ENCODE measurements around the gene GPC6.

Gene GPC6

DNA sequence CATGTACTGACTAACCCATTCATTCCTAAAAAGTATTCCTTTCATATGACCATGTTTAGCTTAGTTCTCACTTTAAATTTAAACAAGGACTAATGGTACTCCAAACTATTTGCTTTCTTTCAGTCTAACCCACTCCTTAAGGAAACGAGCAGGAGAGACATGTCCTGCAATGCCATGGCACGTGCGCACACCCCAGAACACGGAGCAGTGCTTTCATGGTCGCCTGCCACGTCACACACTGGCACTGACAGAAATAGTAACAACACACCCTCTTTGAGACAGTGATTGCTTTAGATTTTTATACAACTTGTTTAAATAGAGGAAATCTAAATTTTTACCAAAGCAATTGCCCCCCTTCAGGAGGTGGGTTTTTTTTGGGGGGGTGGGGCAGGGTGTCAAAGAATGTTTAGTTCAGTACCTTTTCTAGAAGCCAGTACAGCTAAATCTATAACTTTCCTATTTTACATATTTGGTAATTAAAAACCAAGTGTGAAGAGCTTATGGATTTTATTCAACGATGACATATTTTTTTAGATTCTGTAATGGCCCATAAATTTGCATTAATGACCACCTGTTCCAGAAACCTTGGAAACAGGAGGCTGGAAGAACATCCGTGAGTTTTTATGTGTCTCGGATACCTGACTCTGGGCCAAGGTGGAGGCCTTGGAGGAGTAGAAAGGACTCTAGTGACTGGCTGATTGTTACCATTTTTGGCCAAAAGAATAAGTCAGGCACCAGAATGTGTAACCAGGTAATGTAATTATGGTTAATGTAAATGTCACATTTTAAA, 1005.7 kb downstream of the GPC6 start:
- no peaks in the 10 kb centered on the region for H3K36me3 ChIP-seq (ENCODE audit: control insufficient read depth, insufficient read depth, low read length)
- 94 to 95% methylated on average over 5 to 8 of the region's 9 CpGs for WGBS, 2 experiments (ENCODE audit: insufficient coverage in 2 of 2)
- no peak overlapping the region for H3K27ac ChIP-seq (ENCODE audit: low read depth, low read length, severe bottlenecking)
- H3K9me3 ChIP-seq (ENCODE audit: control insufficient read depth, low read length), result no peaks in the 10 kb centered on the region
- H3K4me3 ChIP-seq (ENCODE audit: extremely low read depth, insufficient read depth, low read length, poor library complexity, severe bottlenecking), result no peak overlapping the region
- H3K4me1 ChIP-seq (ENCODE audit: control insufficient read depth, insufficient read depth, low read length, poor library complexity, severe bottlenecking), result peaks cover 3% of the 10 kb centered on the region

DNA sequence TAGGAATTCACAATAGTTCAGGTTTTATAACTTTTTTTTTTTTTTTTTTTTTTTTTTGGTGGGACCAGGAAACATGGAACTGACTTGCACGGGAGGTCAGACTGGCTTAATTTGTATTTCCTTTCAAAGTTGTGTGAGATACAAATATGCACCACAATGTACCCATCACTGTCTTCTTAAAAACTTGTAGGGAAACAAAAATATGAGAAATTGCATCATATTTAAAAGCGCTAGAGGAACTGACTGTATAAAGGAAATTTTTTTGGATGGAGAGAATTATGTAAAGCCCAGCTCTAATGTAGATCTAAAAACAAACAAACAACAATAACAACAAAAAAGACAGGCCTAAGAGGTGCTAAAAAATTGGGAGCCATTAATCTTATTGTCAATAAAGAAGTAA, 1006.3 kb downstream of the GPC6 start:
- no peak overlapping the region for H3K4me3 ChIP-seq (ENCODE audit: extremely low read depth, insufficient read depth, low read length, poor library complexity, severe bottlenecking)
- H3K27ac ChIP-seq (ENCODE audit: low read depth, low read length, severe bottlenecking), result no peak overlapping the region
- peaks cover 3% of the 10 kb centered on the region for H3K4me1 ChIP-seq (ENCODE audit: control insufficient read depth, insufficient read depth, low read length, poor library complexity, severe bottlenecking)
- no peaks in the 10 kb centered on the region for H3K9me3 ChIP-seq (ENCODE audit: control insufficient read depth, low read length)
- H3K36me3 ChIP-seq (ENCODE audit: control insufficient read depth, insufficient read depth, low read length), result no peaks in the 10 kb centered on the region
- no CpG with 5 or more reads among the region's 2 CpGs for WGBS, 2 experiments (ENCODE audit: insufficient coverage in 2 of 2)

DNA sequence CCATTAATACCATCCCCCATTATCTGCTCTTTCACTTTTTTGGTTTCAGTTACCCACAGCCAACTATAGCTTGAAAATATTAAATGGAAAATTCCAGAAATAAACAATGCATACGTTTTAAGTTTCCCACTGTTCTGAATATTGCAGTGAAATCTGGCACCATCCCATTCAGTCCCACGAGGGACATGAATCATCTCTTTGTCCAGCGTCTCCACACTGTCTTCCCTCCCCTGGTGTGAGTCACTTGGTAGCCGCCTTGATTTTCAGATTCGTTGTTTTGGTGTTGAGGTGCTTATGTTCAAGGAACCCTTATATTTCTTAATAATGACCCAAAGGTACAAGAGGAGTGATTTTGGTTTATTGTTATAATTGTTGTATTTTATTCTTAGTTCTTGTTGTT, 1006.8 kb downstream of the GPC6 start:
- Histone ChIP-seq H3K4me1 (ENCODE audit: control insufficient read depth, insufficient read depth, low read length, poor library complexity, severe bottlenecking) (peaks cover 3% of the 10 kb centered on the region), H3K4me3 (ENCODE audit: extremely low read depth, insufficient read depth, low read length, poor library complexity, severe bottlenecking) (no peak overlapping the region), H3K27ac (ENCODE audit: low read depth, low read length, severe bottlenecking) (no peak overlapping the region), H3K9me3 (ENCODE audit: control insufficient read depth, low read length) (no peaks in the 10 kb centered on the region), H3K36me3 (ENCODE audit: control insufficient read depth, insufficient read depth, low read length) (no peaks in the 10 kb centered on the region)
- 50 to 74% methylated on average over 2 to 3 of the region's 5 CpGs for WGBS, 2 experiments (ENCODE audit: insufficient coverage in 2 of 2)

DNA sequence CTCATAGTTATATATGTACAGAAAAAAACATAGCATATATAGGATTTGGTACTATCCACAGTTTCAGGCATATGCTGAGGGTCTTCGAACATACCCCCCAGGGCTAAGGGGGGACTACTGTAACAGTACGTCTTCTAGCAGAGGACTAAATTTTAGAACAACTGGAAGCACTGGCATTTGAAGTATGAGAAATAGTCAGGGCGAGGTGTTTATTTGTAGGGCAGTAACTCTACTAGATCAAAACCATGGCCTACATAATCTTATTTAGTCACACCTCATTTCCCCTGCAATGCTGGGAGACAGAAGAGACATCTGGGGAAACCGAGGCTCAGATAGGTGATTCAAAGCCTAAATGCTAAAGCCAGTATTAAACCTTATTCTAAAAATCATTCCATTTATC, 1007.2 kb downstream of the GPC6 start:
- no peaks in the 10 kb centered on the region for H3K9me3 ChIP-seq (ENCODE audit: control insufficient read depth, low read length)
- 83 to 93% methylated on average over 2 of the region's 4 CpGs for WGBS, 2 experiments (ENCODE audit: insufficient coverage in 2 of 2)
- H3K4me1 ChIP-seq (ENCODE audit: control insufficient read depth, insufficient read depth, low read length, poor library complexity, severe bottlenecking), result peaks cover 3% of the 10 kb centered on the region
- no peak overlapping the region for H3K27ac ChIP-seq (ENCODE audit: low read depth, low read length, severe bottlenecking)
- H3K36me3 ChIP-seq (ENCODE audit: control insufficient read depth, insufficient read depth, low read length), result no peaks in the 10 kb centered on the region
- no peak overlapping the region for H3K4me3 ChIP-seq (ENCODE audit: extremely low read depth, insufficient read depth, low read length, poor library complexity, severe bottlenecking)

DNA sequence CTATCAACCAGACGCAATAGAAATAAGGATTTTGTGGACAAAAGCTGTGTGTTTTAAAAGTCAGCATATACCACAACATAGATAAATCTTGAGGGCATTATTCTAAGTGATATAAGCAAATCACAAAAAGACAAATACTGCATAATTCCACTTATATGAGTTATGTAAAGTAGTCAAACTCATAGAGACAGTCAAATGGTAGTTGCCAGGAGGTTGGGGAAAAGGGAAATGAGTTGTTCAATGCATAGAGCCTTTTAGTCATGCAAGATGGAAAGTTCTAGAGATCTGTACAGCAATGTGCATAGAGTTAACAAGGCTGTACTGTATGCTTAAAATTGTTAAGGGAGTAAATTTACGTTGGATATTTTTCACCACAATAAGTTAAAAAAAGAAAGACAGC, 1008.1 kb downstream of the GPC6 start:
- WGBS, 2 experiments (ENCODE audit: insufficient coverage in 2 of 2), result no CpG with 5 or more reads among the region's 2 CpGs
- no peak overlapping the region for H3K4me3 ChIP-seq (ENCODE audit: extremely low read depth, insufficient read depth, low read length, poor library complexity, severe bottlenecking)
- H3K27ac ChIP-seq (ENCODE audit: low read depth, low read length, severe bottlenecking), result no peak overlapping the region
- no peaks in the 10 kb centered on the region for H3K9me3 ChIP-seq (ENCODE audit: control insufficient read depth, low read length)
- H3K36me3 ChIP-seq (ENCODE audit: control insufficient read depth, insufficient read depth, low read length), result no peaks in the 10 kb centered on the region
- peaks cover 3% of the 10 kb centered on the region for H3K4me1 ChIP-seq (ENCODE audit: control insufficient read depth, insufficient read depth, low read length, poor library complexity, severe bottlenecking)

DNA sequence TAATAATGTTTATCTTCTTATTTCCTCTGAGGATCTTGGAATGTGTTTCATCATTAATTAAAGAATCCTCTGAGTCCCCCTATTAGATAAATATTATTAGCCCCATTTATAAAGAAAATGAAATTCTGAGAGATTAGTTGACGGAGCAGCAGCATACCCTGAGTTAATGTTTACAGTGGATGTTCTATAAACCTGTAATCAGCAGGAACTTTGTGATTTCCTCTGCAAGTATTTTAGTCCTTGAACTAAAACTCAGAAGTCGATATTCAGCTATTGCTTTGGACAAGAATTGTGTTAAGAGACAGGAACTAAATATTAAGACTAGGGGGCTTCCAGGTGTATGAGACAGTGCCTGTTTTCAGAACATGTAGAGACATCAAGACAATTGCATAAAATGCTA, 1009.5 kb downstream of the GPC6 start:
- 86 to 88% methylated on average over 1 to 2 of the region's 2 CpGs for WGBS, 2 experiments (ENCODE audit: insufficient coverage in 2 of 2)
- Histone ChIP-seq H3K9me3 (ENCODE audit: control insufficient read depth, low read length) (no peaks in the 10 kb centered on the region), H3K4me1 (ENCODE audit: control insufficient read depth, insufficient read depth, low read length, poor library complexity, severe bottlenecking) (peaks cover 3% of the 10 kb centered on the region), H3K27ac (ENCODE audit: low read depth, low read length, severe bottlenecking) (no peak overlapping the region), H3K36me3 (ENCODE audit: control insufficient read depth, insufficient read depth, low read length) (no peaks in the 10 kb centered on the region), H3K4me3 (ENCODE audit: extremely low read depth, insufficient read depth, low read length, poor library complexity, severe bottlenecking) (no peak overlapping the region)

DNA sequence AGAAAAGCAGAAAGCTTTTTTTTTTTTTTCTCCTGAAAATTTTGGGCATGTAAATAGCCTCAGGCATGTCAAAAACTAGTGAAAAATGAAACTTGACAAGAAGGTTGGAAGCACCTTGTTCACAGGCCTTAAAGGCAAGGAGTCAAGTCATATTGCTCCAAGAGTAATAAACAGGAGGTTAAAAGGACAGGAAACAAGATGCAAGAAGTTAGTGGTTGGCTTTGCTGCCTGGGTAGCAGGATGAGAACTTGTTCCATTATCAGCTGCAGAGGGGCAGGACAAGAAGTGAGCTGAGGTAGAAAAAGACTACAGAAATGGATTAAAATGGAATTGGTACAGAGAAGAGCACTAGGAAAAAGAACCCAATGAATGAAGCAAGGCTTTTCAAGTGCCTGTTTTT, 1010.3 kb downstream of the GPC6 start:
- Histone ChIP-seq H3K27ac (ENCODE audit: low read depth, low read length, severe bottlenecking) (no peak overlapping the region), H3K4me1 (ENCODE audit: control insufficient read depth, insufficient read depth, low read length, poor library complexity, severe bottlenecking) (peaks cover 3% of the 10 kb centered on the region), H3K36me3 (ENCODE audit: control insufficient read depth, insufficient read depth, low read length) (no peaks in the 10 kb centered on the region), H3K4me3 (ENCODE audit: extremely low read depth, insufficient read depth, low read length, poor library complexity, severe bottlenecking) (no peak overlapping the region), H3K9me3 (ENCODE audit: control insufficient read depth, low read length) (no peaks in the 10 kb centered on the region)

DNA sequence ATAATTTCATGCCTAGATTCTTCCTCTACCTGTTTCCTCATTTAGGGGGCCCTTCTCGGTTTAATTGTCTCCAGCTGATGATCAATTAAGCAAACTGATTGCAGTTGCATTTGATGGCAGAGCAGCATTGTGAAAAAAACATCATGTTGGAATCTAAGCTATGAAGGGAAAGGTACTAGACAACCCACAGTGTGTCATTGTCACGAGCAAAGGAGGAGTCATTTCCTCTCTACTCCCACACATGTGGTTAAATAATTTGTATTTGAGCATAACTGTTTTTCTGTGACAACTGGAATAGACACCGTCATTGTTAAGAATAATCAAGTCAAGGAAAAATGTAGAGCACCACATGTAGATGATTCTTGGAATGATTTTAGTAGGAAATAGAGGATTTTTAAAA, 1012.5 kb downstream of the GPC6 start:
- WGBS, 2 experiments (ENCODE audit: insufficient coverage in 2 of 2), result 100% methylated on average over 1 to 2 of the region's 3 CpGs
- no peak overlapping the region for H3K27ac ChIP-seq (ENCODE audit: low read depth, low read length, severe bottlenecking)
- H3K9me3 ChIP-seq (ENCODE audit: control insufficient read depth, low read length), result no peaks in the 10 kb centered on the region
- no peak overlapping the region for H3K4me3 ChIP-seq (ENCODE audit: extremely low read depth, insufficient read depth, low read length, poor library complexity, severe bottlenecking)
- no peaks in the 10 kb centered on the region for H3K36me3 ChIP-seq (ENCODE audit: control insufficient read depth, insufficient read depth, low read length)
- H3K4me1 ChIP-seq (ENCODE audit: control insufficient read depth, insufficient read depth, low read length, poor library complexity, severe bottlenecking), result no peaks in the 10 kb centered on the region

DNA sequence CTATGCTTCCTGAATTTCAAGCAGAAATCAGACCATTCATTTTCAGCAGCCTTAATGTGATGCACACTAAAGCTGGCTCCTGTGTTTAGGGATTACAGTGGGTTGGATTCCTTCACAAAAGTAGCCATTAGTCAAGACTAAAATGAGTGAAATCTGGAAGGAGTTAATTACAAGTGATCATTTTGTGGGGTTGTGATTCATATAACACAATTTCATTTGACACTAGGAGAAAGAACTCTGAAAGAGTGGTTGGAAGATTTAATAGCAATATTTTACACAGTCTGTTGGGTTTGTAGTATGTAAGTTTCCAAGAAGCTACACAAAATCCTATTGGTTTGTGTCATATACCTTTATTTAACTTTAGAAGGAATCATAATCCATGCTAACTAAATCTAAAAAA, 1015.9 kb downstream of the GPC6 start:
- no peaks in the 10 kb centered on the region for H3K4me1 ChIP-seq (ENCODE audit: control insufficient read depth, insufficient read depth, low read length, poor library complexity, severe bottlenecking)
- H3K27ac ChIP-seq (ENCODE audit: low read depth, low read length, severe bottlenecking), result no peak overlapping the region
- no peak overlapping the region for H3K4me3 ChIP-seq (ENCODE audit: extremely low read depth, insufficient read depth, low read length, poor library complexity, severe bottlenecking)
- H3K36me3 ChIP-seq (ENCODE audit: control insufficient read depth, insufficient read depth, low read length), result no peaks in the 10 kb centered on the region
- no peaks in the 10 kb centered on the region for H3K9me3 ChIP-seq (ENCODE audit: control insufficient read depth, low read length)

DNA sequence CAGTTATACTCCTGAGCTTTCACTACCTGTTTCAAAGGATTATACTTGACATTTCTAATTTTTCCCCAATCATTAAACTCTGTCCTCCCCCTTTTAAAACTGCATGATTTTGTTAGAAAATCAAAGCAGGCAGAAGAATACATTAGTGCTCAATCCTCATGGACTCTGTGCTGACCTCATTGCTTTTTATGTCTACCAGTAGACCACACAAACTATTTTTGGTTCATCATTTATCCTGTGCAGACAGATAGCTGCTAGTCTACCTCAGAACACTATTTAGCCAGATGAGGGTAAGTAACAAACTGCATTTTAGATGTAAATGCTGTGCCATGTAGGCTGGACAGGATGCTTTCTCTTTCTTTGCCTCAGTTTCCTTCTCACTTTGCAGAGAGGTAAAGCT, 1016.9 kb downstream of the GPC6 start:
- no peak overlapping the region for H3K27ac ChIP-seq (ENCODE audit: low read depth, low read length, severe bottlenecking)
- H3K4me3 ChIP-seq (ENCODE audit: extremely low read depth, insufficient read depth, low read length, poor library complexity, severe bottlenecking), result no peak overlapping the region
- no peaks in the 10 kb centered on the region for H3K9me3 ChIP-seq (ENCODE audit: control insufficient read depth, low read length)
- H3K4me1 ChIP-seq (ENCODE audit: control insufficient read depth, insufficient read depth, low read length, poor library complexity, severe bottlenecking), result no peaks in the 10 kb centered on the region
- H3K36me3 ChIP-seq (ENCODE audit: control insufficient read depth, insufficient read depth, low read length), result no peaks in the 10 kb centered on the region

DNA sequence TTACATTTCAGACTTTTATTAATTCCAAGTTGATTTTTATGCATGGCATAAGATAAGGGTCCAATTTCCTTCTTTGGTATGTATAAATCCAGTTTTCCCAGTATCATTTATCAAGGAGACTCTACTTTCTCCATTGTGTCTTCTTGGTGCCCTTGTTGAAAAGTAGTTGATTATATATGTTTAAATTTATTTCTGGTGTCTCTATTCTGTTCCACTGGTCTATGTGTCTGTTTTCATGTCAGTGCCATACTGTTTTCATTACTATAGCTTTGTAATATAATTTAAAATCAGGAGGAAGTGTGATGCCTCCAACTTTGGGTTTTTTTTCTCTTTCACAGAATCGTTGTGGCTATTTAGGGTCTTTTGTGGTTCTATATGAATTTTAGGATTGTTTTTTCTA, 1019.9 kb downstream of the GPC6 start:
- no peak overlapping the region for H3K4me3 ChIP-seq (ENCODE audit: extremely low read depth, insufficient read depth, low read length, poor library complexity, severe bottlenecking)
- H3K27ac ChIP-seq (ENCODE audit: low read depth, low read length, severe bottlenecking), result no peak overlapping the region
- no peaks in the 10 kb centered on the region for H3K9me3 ChIP-seq (ENCODE audit: control insufficient read depth, low read length)
- H3K36me3 ChIP-seq (ENCODE audit: control insufficient read depth, insufficient read depth, low read length), result no peaks in the 10 kb centered on the region
- peaks cover 5% of the 10 kb centered on the region for H3K4me1 ChIP-seq (ENCODE audit: control insufficient read depth, insufficient read depth, low read length, poor library complexity, severe bottlenecking)
- no CpG with 5 or more reads among the region's 1 CpG for WGBS, 2 experiments (ENCODE audit: insufficient coverage in 2 of 2)
